ENCODE measurements around the gene GPBAR1. TPM values are rescaled to one million over a fixed set of nuclear protein-coding genes. Genes with fewer than 3 reads are reported as not detected.
"Not testable (repeated sequence)": the region's sequence is repeated elsewhere in the genome, so short reads cannot be mapped to it uniquely, and the experiment has no call there.

Gene GPBAR1
- total RNA-seq, 1 donor from 2014 or later: 0.65 TPM

GRCh38 chr2:218267259-218267658 is 6.4 kb downstream of the GPBAR1 start:
- DNase-seq (ENCODE audit: low read depth): no peak

- peak; percentile 97 for DNase-seq (ENCODE audit: low read depth)
These were observed 9.3 kb downstream of the GPBAR1 start, which contains the start of the genes AAMP and PNKD for GRCh38 chr2:218269900-218270720. Gene AAMP, minus strand, starts transcription at chr2:218270137. Its CDS starts 51 bp downstream, at chr2:218270086. Gene PNKD, plus strand, starts transcription at chr2:218270519. Its CDS starts 17 bp downstream, at chr2:218270536.

DNA sequence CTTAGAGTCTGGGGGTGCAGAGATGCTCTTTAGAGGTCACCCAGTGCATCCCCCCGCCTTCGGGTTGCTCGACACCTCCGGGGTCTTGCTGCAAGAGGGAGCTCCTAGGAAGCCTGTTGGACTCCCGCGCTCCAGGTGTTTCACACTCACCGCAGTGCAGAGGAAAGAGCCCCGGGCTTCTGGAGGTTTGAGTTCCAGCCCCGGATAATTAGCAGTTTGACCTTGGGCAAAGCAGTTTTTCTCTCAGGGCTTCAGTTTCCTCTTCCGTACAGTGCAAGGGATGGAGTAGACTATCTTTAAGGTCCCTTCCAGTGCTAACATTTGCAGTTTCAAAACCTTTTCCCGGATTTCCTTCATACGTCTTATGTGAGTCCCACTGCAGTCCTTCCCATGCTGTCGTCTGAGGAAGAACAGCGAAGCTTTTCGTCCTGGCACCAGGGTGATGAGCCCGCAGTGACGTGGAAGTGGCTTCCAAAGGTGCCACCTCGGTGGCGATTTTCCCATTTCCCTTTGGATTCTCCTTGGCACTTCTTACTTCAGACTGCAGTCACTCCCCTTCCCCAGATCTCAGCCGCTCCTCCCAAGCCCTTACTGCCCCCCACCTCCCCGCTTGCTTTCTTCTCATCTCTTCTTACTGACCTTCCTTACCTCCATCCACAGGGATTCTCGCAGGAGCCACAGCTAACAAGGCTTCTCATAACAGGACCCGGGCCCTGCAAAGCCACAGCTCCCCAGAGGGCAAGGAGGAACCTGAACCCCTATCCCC is 10.1 kb downstream of the GPBAR1 start:
- no peak for DNase-seq (ENCODE audit: low read depth)

- no peak for DNase-seq (ENCODE audit: low read depth)
These were observed 10.6 kb downstream of the GPBAR1 start for GRCh38 chr2:218271487-218271797.

DNA sequence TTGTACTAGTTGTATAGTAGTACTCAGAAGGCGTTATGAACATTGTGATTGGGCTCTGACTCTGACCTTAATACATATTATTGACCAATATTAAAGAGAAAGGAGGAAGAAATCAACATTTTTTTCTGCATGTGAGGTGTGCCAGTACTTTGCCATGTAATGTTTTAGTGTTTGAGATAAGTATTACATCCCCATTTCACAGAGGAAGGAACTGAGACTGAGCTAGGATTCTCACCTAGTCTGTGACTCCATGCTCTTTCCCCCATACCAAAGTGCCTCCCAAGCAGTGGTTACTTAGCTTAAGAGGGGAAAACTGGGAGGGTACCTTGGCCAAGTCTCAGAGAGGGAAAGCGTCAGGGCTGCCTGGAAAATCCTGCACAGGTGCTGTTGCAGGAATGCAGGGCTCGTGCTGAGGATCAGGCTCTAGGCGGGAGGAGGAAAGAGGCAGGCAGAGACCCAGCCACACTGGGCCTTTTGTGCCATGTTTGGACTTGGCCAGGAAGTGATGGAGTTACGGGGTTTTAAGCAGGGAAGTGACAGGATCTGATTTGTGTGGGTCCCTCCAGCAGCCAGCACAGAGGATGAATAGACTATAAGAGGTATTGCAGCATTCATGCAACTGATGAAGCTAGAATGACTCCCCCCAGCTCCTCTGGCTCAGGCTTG is 11.2 kb downstream of the GPBAR1 start:
- DNase-seq (ENCODE audit: low read depth): no peak

- peak; percentile 93 for DNase-seq (ENCODE audit: low read depth)
These were observed 11.9 kb downstream of the GPBAR1 start for GRCh38 chr2:218272531-218273212.

DNA sequence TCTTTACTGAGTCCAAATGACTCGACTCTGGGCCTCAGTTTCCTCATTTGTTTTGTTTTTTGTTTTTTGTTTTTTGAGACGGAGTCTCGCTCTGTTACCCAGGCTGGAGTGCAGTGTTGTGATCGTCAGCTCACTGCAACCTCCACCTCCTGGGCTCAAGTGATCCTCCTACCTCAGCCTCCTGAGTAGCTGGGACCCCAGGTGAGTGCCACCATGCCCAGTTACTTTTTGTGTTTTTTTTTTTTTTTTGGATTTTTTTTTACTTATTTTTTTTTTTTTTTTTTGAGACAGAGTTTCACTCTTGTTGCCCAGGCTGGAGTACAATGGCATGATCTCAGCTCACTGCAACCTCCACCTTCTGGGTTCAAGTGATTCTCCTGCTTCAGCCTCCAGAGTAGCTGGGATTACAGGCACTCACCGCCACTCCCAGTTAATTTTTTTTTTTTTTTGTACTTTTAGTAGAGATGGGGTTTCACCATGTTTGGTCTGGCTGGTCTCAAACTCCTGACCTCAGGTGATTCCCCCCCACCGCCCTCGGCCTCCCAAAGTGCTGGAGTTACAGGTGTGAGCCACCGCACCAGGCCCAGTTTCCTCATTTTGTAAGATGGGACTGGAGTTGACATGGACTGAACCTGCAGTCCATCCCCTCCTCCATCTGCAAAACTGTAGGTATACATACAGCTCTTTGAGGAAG is 12.5 kb downstream of the GPBAR1 start:
- DNase-seq (ENCODE audit: low read depth): not testable (repeated sequence)

DNA sequence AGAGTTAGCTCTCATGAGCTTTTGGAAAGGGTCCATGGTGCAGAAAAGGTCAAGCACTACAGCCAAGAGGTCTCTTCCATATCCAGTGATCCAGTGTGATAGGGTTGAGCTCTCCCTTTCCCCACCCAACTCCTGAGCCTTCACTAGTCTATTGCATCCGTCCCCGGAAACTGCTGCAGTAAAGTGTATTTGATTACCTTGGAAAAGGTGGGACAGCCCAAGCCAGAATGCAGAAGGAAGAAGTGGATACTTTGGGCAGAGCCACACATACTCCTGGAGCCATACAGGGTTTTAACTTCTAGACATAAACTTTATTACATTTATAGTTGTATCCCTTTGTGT is 13.1 kb downstream of the GPBAR1 start:
- DNase-seq (ENCODE audit: low read depth): no peak

- no peak for DNase-seq (ENCODE audit: low read depth)
These were observed 13.8 kb downstream of the GPBAR1 start for GRCh38 chr2:218274586-218274985.

- DNase-seq (ENCODE audit: low read depth): no peak
These were observed 14.7 kb downstream of the GPBAR1 start for GRCh38 chr2:218275371-218276072.

DNA sequence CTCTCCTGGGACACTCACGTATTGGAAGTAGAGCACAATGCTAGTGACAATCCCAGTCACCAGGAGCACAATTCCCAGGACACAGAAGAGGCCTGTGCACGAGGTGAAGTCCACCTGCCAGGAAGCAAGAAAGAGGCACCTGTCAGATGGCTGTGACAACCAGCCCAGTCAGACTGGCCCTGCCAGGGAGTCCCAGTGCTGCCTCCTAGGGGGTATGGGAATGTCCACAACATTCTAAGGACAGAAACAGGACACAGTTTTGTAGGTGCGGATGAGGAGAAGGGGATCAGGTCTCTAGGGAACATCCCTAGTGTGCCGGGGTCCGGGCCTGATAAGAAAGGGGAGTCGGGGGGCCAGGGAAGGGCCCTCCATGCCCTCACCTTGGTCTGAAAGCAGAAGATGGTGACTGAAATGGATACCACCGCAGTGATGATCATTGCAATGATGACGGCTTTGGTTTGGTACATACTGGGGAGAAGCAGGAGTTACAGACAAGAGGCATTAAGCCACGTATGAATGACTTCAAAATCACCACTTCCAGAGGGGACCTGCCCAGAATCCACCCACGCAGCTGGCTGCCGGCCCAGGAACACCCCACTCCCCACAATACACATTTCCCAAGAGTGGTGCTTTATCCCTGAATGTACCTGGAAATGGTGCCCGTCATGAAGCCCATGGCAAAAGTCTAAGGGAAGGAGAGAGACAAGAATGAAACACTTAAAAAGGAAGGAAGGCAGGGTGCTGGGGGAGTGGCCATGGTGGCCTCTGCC is 16.4 kb downstream of the GPBAR1 start:
- no peak for DNase-seq (ENCODE audit: low read depth)

DNA sequence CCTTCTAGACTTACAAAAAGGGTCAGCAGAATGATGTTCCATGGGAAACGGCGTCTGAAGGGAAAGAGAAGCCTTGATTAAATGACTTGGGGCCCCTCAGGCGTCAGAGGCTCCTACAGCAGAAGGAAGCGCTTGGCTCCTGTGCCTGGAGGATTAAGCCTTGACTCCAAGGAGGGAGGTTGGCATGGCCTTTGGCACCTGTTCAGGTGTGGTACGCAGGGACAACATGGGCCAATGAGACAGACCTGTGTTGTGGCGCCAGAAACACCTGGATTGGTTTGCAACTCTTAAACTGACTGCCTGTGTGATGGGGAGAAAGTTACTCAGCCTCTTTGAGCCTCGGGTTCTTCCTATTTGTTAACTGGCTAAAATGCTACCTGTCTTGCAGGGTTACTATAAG is 17.1 kb downstream of the GPBAR1 start:
- DNase-seq (ENCODE audit: low read depth): no peak

- no peak for DNase-seq (ENCODE audit: low read depth)
These were observed 17.9 kb downstream of the GPBAR1 start for GRCh38 chr2:218278531-218279360.

DNA sequence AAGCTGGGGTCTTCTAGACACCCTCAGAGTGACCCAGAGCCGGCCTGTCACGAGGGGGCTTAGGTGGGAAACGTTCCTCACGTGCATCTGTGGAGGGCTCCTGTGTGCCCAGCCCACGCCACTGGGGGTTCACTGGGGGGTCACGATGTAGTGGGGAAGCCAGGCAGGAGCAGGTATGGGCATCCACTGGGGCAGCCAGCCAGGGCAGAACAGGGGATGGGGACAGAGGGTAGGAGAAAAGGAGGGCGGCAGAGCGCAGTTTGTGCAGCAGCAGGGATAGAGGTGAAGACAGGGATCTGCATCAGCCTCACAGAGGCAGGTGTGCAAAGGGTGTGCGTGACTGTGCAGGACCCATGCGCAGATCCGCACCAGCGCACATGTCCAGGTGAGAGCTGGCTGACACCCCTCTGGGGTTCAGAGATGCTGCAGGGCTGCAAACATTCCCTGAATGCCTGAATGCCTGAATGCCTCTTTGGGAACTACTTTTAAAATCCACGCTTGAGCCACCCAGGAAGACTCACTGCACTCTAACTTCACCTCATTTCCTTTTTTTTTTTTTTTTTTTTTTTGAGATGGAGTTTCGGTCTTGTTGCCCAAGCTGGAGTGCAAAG is 19.6 kb downstream of the GPBAR1 start:
- DNase-seq (ENCODE audit: low read depth): no peak

- DNase-seq (ENCODE audit: low read depth): peak; percentile 76
These were observed 20.6 kb downstream of the GPBAR1 start for GRCh38 chr2:218281449-218281848.

GRCh38 chr2:218282173-218282991 is 21.6 kb downstream of the GPBAR1 start:
- DNase-seq (ENCODE audit: low read depth): peak; percentile 83

DNA sequence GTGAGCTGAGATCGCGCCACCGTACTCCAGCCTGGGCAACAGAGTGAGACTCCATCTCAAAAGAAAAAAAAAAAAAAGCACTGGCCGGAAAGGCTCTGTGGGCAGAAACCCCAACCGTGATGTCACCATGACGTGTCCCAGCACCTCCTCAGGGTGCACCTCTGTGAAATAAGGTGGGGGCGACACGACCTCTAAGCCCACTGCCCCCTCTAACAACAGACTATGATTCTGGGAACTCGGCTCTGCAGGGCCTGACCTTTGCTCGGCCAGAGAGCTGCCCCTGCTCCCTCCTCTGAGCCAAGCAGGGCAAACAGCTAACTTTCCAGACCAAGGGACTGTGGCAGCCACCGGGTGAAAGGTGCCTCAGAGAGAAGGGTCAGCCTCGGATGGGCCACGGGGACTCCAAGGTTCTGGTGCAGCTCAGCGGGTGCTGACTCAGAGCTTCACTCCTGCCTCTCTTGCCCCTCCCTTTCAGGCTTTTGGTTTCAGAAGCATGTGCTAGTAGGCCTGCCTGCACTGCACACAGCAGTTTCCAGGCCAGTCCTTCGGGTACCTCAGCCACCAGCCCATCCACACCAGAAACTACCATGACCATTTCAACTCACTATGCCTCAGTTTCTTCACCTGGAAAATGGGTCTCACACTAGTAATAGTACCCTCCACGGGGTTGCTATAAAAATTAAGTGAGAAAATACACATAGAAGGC is 23.4 kb downstream of the GPBAR1 start:
- peak; percentile 86 for DNase-seq (ENCODE audit: low read depth)

Data from renal cortical epithelial cell (primary cell).